Astrocyte of the cerebellum (primary cell): ENCODE results near the gene RAD51B.

Source experiments
- DNase-seq: peaks from one replicate; pipeline ENCODE4 v3.0.0-alpha.2; 2011; ENCODE audit warnings: low read depth
- H3K4me3 ChIP-seq: 2 replicates; pipeline ENCODE4 v1.5.1; 2011; ENCODE audit warnings: mild to moderate bottlenecking, low read depth, low read length, moderate library complexity
- in situ Hi-C: cut with HindIII; loops from 2 replicates; pipeline ENCODE4 v1.10.0; 2017; ENCODE audit warnings: low sequenced_read_pairs
- TF ChIP-seq, protein P1 (sequence below): IDR thresholded peaks from 2 replicates; pipeline ENCODE4 v1.5.1; 2012; ENCODE audit warnings: low read length, low read depth, moderate library complexity, mild to moderate bottlenecking; ENCODE audit errors: missing control alignments

Gene RAD51B

DNA sequence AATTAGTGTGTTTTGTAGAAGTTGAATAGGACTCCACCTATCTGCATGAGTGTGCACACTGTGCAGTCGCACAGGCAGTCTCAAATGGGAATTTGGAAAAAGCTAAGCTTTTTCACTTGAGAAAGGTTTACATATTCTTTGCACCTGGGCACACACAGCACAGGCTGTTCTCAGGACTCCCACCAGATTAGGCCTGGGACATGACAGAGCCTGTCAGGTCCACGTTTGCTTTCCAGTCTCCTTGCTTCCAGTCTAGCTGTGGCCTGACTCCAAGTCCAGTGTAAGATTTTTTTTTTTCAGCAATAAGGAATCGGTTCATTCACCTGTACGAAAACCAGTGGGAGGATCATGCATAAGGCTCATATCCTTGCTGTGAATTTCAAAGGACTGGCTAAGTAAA is 792.0 kb downstream of the RAD51B start:
- TF ChIP-seq, protein P1, sequence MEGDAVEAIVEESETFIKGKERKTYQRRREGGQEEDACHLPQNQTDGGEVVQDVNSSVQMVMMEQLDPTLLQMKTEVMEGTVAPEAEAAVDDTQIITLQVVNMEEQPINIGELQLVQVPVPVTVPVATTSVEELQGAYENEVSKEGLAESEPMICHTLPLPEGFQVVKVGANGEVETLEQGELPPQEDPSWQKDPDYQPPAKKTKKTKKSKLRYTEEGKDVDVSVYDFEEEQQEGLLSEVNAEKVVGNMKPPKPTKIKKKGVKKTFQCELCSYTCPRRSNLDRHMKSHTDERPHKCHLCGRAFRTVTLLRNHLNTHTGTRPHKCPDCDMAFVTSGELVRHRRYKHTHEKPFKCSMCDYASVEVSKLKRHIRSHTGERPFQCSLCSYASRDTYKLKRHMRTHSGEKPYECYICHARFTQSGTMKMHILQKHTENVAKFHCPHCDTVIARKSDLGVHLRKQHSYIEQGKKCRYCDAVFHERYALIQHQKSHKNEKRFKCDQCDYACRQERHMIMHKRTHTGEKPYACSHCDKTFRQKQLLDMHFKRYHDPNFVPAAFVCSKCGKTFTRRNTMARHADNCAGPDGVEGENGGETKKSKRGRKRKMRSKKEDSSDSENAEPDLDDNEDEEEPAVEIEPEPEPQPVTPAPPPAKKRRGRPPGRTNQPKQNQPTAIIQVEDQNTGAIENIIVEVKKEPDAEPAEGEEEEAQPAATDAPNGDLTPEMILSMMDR, result no peak
- no peak overlapping the region for H3K4me3 ChIP-seq
- in situ Hi-C loops, result no loop called here
- DNase-seq, result no peak

DNA sequence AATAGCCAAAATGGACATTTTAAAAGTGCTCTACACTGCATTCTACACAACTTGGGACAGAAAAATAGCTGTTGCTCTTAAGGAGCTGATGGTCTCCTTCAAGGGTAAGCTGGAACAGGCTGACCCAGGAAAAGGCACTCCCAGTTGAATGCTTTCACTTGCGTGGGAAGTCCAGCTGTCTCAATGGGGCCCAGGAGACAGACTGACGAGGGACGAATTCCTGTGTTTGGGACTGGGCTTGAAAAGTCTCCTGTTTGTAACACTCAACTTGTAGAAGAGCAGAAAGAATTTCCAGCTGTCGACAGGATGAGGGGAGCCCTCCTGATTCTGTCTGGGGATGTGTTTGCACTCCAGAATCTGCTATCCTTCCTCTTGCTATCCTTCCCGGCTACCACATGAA is 792.5 kb downstream of the RAD51B start:
- in situ Hi-C loops, result no loop called here
- TF ChIP-seq, protein P1, result no peak

DNA sequence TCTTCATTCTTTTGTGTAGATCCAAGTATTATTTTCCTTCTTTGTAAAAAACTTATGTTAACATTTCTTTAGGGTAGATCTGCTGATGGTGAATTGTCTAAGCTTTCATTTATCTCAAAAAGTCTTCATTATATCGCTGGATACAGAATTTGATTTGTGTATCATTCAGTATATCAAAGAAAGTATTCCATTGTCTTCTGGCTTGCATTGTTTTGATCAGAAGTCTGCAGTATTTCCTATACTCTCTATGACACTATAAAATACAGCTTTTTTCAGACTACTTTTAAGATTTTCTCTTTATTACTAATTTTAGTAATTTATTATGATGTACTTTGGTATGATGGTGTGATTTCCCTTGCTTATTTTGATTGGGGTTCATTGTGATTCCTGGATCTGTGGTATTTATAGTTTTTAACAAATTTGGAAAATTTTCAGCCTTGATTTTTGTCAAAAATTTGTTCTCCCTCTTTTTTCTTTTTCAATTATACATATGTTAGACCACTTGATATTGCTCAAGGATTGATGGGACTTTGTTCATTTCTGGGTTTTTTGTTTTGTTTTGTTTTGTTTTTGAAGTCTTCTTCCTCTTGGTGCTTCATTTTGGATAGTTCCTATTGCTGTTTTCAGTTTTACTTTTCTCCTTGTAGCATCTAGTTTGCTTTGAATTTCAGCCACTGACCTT is 796.8 kb downstream of the RAD51B start:
- in situ Hi-C loops, result loop anchor here (5.0 kb wide), 1 partner anchor 44 kb away; no protein-coding TSS in a partner anchor
- TF ChIP-seq, protein P1, result no peak
- no peak overlapping the region for H3K4me3 ChIP-seq
- DNase-seq, result no peak

More for the DNA sequence above, 792.5 kb downstream of the RAD51B start:
- no peak overlapping the region for H3K4me3 ChIP-seq
- no peak for DNase-seq

DNA sequence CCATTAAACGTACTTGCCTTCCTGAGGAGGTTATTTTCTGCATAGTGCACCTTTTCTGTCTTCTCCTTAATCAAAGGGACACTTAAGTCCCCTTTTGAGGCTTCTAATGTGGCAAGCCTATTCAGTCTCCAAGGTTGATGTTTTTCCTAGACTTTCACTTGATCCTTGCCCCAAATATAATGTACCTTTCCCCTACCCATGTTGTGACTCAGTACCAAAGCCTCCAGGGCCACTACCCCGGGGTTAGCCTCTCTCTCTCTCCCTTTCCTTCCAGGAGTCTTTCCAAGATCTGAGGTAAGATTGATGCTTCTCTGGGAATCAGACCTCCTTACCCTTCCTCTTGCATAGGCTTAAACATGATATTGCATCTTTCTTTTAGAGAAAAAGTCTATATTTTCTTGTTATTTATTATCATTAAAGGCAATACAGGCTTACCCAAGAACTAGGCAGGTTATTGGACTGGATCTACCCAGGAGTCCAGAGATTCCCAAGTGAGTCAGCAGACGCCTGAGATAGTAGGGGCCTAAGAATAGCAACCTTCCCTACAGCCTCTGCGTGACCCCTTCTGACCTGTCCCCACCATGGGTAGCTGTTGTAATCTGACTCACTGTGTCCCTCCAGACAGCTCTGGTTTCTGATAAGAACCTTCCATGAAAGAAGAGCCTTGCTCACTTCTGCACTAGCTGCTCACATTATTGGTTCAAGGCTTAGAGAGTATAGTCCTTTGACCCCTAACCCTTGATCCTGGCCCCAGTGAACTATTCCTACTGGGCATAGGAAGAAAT is 800.4 kb downstream of the RAD51B start:
- TF ChIP-seq, protein P1, result no peak
- in situ Hi-C loops, result loop anchor here (5.0 kb wide), 1 partner anchor 48 kb away; no protein-coding TSS in a partner anchor
- DNase-seq, result no peak
- H3K4me3 ChIP-seq, result no peak overlapping the region

DNA sequence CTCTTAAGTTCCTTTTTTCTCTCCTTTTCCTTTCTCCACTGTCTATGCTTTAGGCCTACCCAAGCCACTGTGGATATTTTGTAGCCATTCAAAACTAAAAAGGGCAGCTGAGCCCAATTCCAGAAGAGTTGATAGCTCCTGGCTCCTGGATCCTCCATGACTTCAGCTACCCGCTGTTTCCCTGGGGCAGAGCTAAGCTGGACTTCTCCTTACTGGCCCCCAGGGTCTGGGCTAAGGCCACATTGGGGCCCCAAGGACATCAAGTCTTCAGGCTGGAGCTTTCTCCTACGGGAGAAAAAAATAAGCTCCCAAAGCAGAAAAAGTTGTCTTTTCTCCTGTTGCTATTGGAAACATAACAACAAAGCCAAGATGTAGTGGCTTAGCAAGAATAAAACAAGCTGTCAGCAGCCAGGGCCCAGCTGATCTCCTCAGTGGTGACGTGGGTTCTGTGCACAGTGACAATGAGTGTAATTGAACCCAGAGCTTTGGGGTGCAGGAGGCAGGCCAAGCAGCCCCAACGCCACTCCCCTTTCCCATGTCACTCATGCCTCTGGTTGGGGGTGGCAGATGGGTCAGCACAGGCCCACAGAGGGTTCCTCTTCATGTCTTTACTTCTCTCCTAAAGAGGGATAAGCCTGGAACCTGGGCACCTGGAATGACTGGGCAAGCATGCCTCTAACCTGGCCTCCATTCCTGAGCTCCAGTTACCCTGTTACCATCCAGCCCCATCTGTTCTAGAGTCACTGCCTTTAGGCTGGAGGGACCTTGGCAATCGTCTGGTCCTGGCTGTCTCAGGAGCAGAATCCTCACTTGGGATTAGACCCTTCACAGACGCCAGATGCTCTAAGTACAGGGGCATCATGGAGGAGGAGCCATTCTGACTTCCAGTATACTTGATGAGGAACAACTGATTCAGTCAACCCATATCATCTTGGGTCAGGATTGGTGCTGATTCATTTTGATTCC is 802.1 kb downstream of the RAD51B start:
- H3K4me3 ChIP-seq, result no peak overlapping the region
- DNase-seq, result peak; percentile 32
- TF ChIP-seq, protein P1, result no peak
- in situ Hi-C loops, result no loop called here

DNA sequence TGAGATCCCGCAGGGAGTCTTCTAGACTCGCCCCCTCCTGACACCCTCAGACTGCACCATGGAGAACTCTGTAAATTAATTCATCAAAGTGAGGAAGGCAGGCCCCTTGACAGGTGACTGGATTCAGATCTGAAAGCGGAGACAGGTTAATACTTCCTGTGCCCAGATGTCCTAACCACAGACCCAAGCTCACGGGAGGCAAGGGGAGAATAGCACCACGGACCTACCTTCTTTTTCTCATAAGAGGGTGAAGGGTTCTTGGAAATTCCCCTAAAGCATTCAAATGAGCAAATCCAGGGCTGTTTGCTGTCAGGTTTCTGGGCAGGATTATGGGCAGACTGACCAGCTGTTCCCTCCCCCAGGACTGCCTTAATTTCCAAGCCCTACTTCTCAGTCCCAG is 803.3 kb downstream of the RAD51B start:
- no peak for DNase-seq
- in situ Hi-C loops, result no loop called here
- TF ChIP-seq, protein P1, result no peak
- H3K4me3 ChIP-seq, result no peak overlapping the region
